Measurements from ENCODE around the gene HS1BP3.

Gene HS1BP3

GRCh38 chr2:20600756-20601325 lies 50.1 kb downstream of the HS1BP3 start:
- Histone ChIP-seq H3K27me3 (ENCODE audit: low read depth, low read length) (no peaks in the 10 kb centered on the region), H3K36me3 (ENCODE audit: control insufficient read depth in 1 of 2, insufficient read depth in 2 of 2, low read length in 2 of 2) (no peaks in the 10 kb centered on the region), H3K4me1 (ENCODE audit: control insufficient read depth in 1 of 2, insufficient read depth in 2 of 2, low read length in 2 of 2) (peaks cover 20 to 34% of the 10 kb centered on the region in 2 donors), H3K4me3 (ENCODE audit: low read depth in 1 of 2, low read length in 2 of 2) (no peak overlapping the region), H3K27ac (ENCODE audit: low read length) (no peak overlapping the region), H3K9me3 (ENCODE audit: control insufficient read depth in 1 of 2, low read length in 2 of 2) (no peaks in the 10 kb centered on the region)

- no peaks in the 10 kb centered on the region for H3K36me3 ChIP-seq (ENCODE audit: control insufficient read depth in 1 of 2, insufficient read depth in 2 of 2, low read length in 2 of 2)
- peak overlapping the region; percentile 58 for H3K27ac ChIP-seq (ENCODE audit: low read length)
- no peaks in the 10 kb centered on the region for H3K9me3 ChIP-seq (ENCODE audit: control insufficient read depth in 1 of 2, low read length in 2 of 2)
- no peaks in the 10 kb centered on the region for H3K27me3 ChIP-seq (ENCODE audit: low read depth, low read length)
- peaks cover 20 to 34% of the 10 kb centered on the region in 2 donors for H3K4me1 ChIP-seq (ENCODE audit: control insufficient read depth in 1 of 2, insufficient read depth in 2 of 2, low read length in 2 of 2)
- H3K4me3 ChIP-seq (ENCODE audit: low read depth in 1 of 2, low read length in 2 of 2): no peak overlapping the region
Observed at GRCh38 chr2:20599861-20600461, 50.9 kb downstream of the HS1BP3 start.

- Histone ChIP-seq H3K36me3 (ENCODE audit: control insufficient read depth in 1 of 2, insufficient read depth in 2 of 2, low read length in 2 of 2) (no peaks in the 10 kb centered on the region), H3K4me1 (ENCODE audit: control insufficient read depth in 1 of 2, insufficient read depth in 2 of 2, low read length in 2 of 2) (peaks cover 13 to 30% of the 10 kb centered on the region in 2 donors), H3K4me3 (ENCODE audit: low read depth in 1 of 2, low read length in 2 of 2) (no peak overlapping the region), H3K9me3 (ENCODE audit: control insufficient read depth in 1 of 2, low read length in 2 of 2) (no peaks in the 10 kb centered on the region), H3K27me3 (ENCODE audit: low read depth, low read length) (no peaks in the 10 kb centered on the region), H3K27ac (ENCODE audit: low read length) (peak overlapping the region; percentile 58)
Observed at GRCh38 chr2:20599001-20599600, 51.8 kb downstream of the HS1BP3 start.

DNA sequence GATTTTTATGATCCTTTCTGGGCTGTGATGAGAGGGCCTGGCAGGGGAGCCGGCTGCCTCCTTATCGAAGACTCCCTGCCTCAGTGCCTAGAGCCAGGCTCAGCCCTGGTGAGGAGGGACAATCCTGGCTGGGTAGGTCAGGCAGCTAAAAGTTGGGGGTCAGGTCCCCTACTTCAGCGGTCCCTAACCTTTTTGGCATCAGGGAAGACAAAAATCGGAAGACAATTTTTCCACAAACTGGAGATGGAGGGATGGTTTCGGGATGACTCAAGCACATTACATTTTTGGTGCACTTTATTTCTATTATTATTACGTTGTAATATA lies 53.1 kb downstream of the HS1BP3 start:
- Histone ChIP-seq H3K27me3 (ENCODE audit: low read depth, low read length) (no peaks in the 10 kb centered on the region), H3K4me3 (ENCODE audit: low read depth in 1 of 2, low read length in 2 of 2) (no peak overlapping the region), H3K36me3 (ENCODE audit: control insufficient read depth in 1 of 2, insufficient read depth in 2 of 2, low read length in 2 of 2) (no peaks in the 10 kb centered on the region), H3K27ac (ENCODE audit: low read length) (peak overlapping the region; percentile 60), H3K4me1 (ENCODE audit: control insufficient read depth in 1 of 2, insufficient read depth in 2 of 2, low read length in 2 of 2) (peaks cover 17 to 25% of the 10 kb centered on the region in 2 donors), H3K9me3 (ENCODE audit: control insufficient read depth in 1 of 2, low read length in 2 of 2) (no peaks in the 10 kb centered on the region)

DNA sequence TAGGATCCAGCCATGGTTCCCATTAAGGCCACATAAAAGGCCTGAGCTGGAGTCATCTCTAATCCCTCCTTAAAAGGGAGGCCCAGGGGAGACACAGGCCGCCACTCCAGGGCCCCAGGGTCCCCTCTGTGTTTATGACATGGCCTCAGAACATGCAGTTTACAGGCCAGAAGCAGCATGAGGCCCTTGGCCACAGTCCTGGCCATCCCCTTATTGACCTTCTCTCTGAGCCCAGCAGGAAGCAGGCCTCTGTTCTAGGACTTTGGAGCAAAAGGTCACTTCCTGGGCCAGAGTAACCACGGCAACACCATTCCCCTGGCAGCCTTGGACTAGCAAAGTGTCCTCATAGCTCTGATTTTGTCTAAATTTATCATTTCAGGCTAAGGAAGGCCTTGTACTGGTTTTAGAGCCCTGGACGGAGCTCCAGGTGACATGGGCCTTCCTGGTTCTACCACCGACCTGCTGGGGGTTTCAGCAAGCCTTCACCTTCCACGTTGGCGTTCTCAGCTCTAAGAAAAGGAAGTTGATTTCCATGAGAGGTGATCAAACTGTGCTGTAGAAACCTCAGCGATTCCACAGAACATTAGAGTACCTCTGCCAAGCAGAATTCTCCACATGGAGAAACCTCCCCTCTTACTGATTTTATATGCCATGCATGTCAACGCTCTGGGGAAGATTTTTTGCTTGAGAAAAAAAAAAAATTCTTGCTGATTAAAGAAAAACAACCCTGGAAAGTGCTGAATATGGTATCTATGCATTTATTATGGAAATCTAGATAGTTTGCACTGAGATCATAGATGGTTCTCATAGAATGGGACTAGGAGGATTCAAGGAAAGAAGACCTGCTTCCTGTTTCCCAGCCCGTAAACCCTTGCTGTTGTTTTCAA lies 53.7 kb downstream of the HS1BP3 start:
- H3K4me1 ChIP-seq (ENCODE audit: control insufficient read depth in 1 of 2, insufficient read depth in 2 of 2, low read length in 2 of 2): peaks cover 17 to 25% of the 10 kb centered on the region in 2 donors
- H3K36me3 ChIP-seq (ENCODE audit: control insufficient read depth in 1 of 2, insufficient read depth in 2 of 2, low read length in 2 of 2): no peaks in the 10 kb centered on the region
- H3K27ac ChIP-seq (ENCODE audit: low read length): peak overlapping the region; percentile 60
- H3K9me3 ChIP-seq (ENCODE audit: control insufficient read depth in 1 of 2, low read length in 2 of 2): no peaks in the 10 kb centered on the region
- H3K4me3 ChIP-seq (ENCODE audit: low read depth in 1 of 2, low read length in 2 of 2): no peak overlapping the region
- H3K27me3 ChIP-seq (ENCODE audit: low read depth, low read length): no peaks in the 10 kb centered on the region

GRCh38 chr2:20596193-20596972 lies 54.5 kb downstream of the HS1BP3 start:
- H3K27me3 ChIP-seq (ENCODE audit: low read depth, low read length): no peaks in the 10 kb centered on the region
- peak overlapping the region; percentile 40 for H3K27ac ChIP-seq (ENCODE audit: low read length)
- H3K4me3 ChIP-seq (ENCODE audit: low read depth in 1 of 2, low read length in 2 of 2): no peak overlapping the region
- H3K4me1 ChIP-seq (ENCODE audit: control insufficient read depth in 1 of 2, insufficient read depth in 2 of 2, low read length in 2 of 2): peaks cover 17 to 25% of the 10 kb centered on the region in 2 donors
- H3K9me3 ChIP-seq (ENCODE audit: control insufficient read depth in 1 of 2, low read length in 2 of 2): no peaks in the 10 kb centered on the region
- no peaks in the 10 kb centered on the region for H3K36me3 ChIP-seq (ENCODE audit: control insufficient read depth in 1 of 2, insufficient read depth in 2 of 2, low read length in 2 of 2)

- Histone ChIP-seq H3K36me3 (ENCODE audit: control insufficient read depth in 1 of 2, insufficient read depth in 2 of 2, low read length in 2 of 2) (no peaks in the 10 kb centered on the region), H3K4me1 (ENCODE audit: control insufficient read depth in 1 of 2, insufficient read depth in 2 of 2, low read length in 2 of 2) (peaks cover 17 to 25% of the 10 kb centered on the region in 2 donors), H3K9me3 (ENCODE audit: control insufficient read depth in 1 of 2, low read length in 2 of 2) (no peaks in the 10 kb centered on the region), H3K27ac (ENCODE audit: low read length) (peak overlapping the region; percentile 40), H3K27me3 (ENCODE audit: low read depth, low read length) (no peaks in the 10 kb centered on the region), H3K4me3 (ENCODE audit: low read depth in 1 of 2, low read length in 2 of 2) (no peak overlapping the region)
Observed at GRCh38 chr2:20595439-20596192, 55.3 kb downstream of the HS1BP3 start.

- H3K27ac ChIP-seq (ENCODE audit: low read length): no peak overlapping the region
- peaks cover 17 to 25% of the 10 kb centered on the region in 2 donors for H3K4me1 ChIP-seq (ENCODE audit: control insufficient read depth in 1 of 2, insufficient read depth in 2 of 2, low read length in 2 of 2)
- H3K4me3 ChIP-seq (ENCODE audit: low read depth in 1 of 2, low read length in 2 of 2): no peak overlapping the region
- H3K36me3 ChIP-seq (ENCODE audit: control insufficient read depth in 1 of 2, insufficient read depth in 2 of 2, low read length in 2 of 2): no peaks in the 10 kb centered on the region
- H3K27me3 ChIP-seq (ENCODE audit: low read depth, low read length): no peaks in the 10 kb centered on the region
- H3K9me3 ChIP-seq (ENCODE audit: control insufficient read depth in 1 of 2, low read length in 2 of 2): no peaks in the 10 kb centered on the region
Observed at GRCh38 chr2:20594957-20595356, 55.9 kb downstream of the HS1BP3 start.

- H3K4me1 ChIP-seq (ENCODE audit: control insufficient read depth in 1 of 2, insufficient read depth in 2 of 2, low read length in 2 of 2): peaks cover 17 to 24% of the 10 kb centered on the region in 2 donors
- H3K27me3 ChIP-seq (ENCODE audit: low read depth, low read length): no peaks in the 10 kb centered on the region
- no peaks in the 10 kb centered on the region for H3K36me3 ChIP-seq (ENCODE audit: control insufficient read depth in 1 of 2, insufficient read depth in 2 of 2, low read length in 2 of 2)
- no peak overlapping the region for H3K4me3 ChIP-seq (ENCODE audit: low read depth in 1 of 2, low read length in 2 of 2)
- H3K27ac ChIP-seq (ENCODE audit: low read length): no peak overlapping the region
- H3K9me3 ChIP-seq (ENCODE audit: control insufficient read depth in 1 of 2, low read length in 2 of 2): no peaks in the 10 kb centered on the region
Observed at GRCh38 chr2:20594048-20594750, 56.7 kb downstream of the HS1BP3 start.

Measured in muscle layer of duodenum (tissue), 2 donors.